Upper lobe of right lung (tissue), 1 donor: ENCODE measurements around the gene NAALADL2. TPM values are rescaled to one million over a fixed set of nuclear protein-coding genes. Genes with fewer than 3 reads are reported as not detected.
A peak's percentile ranks its signal among the peaks of the same experiment; 100 is the strongest.

Source experiments
- ATAC-seq: fragments of 200-7000 bp; cut with Tn5 transposase; one replicate; pipeline ENCODE4 v1.9.1; 2020; ENCODE audit warnings: mild to moderate bottlenecking, moderate library complexity
- DNase-seq: peaks from one replicate; pipeline ENCODE4 v3.0.0-alpha.2; 2020
- H3K27ac ChIP-seq: fragments of 200-600 bp; one replicate; pipeline ENCODE4 v1.8.0; 2022
- H3K27me3 ChIP-seq: fragments of 200-600 bp; one replicate; pipeline ENCODE4 v1.8.0; 2022; ENCODE audit warnings: mild to moderate bottlenecking
- H3K36me3 ChIP-seq: fragments of 200-600 bp; one replicate; pipeline ENCODE4 v1.8.0; 2022
- H3K4me1 ChIP-seq: fragments of 200-600 bp; one replicate; pipeline ENCODE4 v1.8.0; 2022
- H3K4me3 ChIP-seq: fragments of 200-600 bp; one replicate; pipeline ENCODE4 v1.8.0; 2022; ENCODE audit warnings: mild to moderate bottlenecking
- H3K9me3 ChIP-seq: fragments of 200-600 bp; one replicate; pipeline ENCODE4 v1.8.0; 2022
- intact Hi-C: fragments of 100-400 bp; cut with DNase I; formaldehyde crosslinking; loops from one replicate; pipeline ENCODE4 v1.11.0; 2022
- total RNA-seq: library from RNA; stranded (reverse); fragmentation: NEBNext Ultra II Directional; extraction: Animal tissue kit (Norgen Biotek cat#: 25700); gene quantifications from one replicate; pipeline ENCODE4 v1.2.1, GENCODE V29; 2021
- TF ChIP-seq, protein P1 (sequence below): fragments of 200-600 bp; IDR thresholded peaks from one replicate; pipeline ENCODE4 v1.8.0; 2022; ENCODE audit warnings: antibody characterized with exemption
- donor health status: DM: no; HTN: yes; CAD: no; lungs with severe emphysema.

The NAALADL2 gene
- total RNA-seq, 1 donor from 2014 or later, result 8.5 TPM

- Histone ChIP-seq H3K4me3 (no peak overlapping the region), H3K27ac (no peak overlapping the region), H3K36me3 (no peaks in the 10 kb centered on the region), H3K4me1 (no peaks in the 10 kb centered on the region), H3K27me3 (no peaks in the 10 kb centered on the region), H3K9me3 (no peaks in the 10 kb centered on the region)
- TF ChIP-seq, protein P1, sequence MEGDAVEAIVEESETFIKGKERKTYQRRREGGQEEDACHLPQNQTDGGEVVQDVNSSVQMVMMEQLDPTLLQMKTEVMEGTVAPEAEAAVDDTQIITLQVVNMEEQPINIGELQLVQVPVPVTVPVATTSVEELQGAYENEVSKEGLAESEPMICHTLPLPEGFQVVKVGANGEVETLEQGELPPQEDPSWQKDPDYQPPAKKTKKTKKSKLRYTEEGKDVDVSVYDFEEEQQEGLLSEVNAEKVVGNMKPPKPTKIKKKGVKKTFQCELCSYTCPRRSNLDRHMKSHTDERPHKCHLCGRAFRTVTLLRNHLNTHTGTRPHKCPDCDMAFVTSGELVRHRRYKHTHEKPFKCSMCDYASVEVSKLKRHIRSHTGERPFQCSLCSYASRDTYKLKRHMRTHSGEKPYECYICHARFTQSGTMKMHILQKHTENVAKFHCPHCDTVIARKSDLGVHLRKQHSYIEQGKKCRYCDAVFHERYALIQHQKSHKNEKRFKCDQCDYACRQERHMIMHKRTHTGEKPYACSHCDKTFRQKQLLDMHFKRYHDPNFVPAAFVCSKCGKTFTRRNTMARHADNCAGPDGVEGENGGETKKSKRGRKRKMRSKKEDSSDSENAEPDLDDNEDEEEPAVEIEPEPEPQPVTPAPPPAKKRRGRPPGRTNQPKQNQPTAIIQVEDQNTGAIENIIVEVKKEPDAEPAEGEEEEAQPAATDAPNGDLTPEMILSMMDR, result no peak
- no peak for ATAC-seq
- intact Hi-C loops, result no loop called here
- DNase-seq, result no peak
Observed at GRCh38 chr3:174869448-174869847, 10.3 kb downstream of the NAALADL2 start.

GRCh38 chr3:174873832-174874657, 14.9 kb downstream of the NAALADL2 start:
- TF ChIP-seq, protein P1, result no peak
- Histone ChIP-seq H3K9me3 (no peaks in the 10 kb centered on the region), H3K27ac (no peak overlapping the region), H3K4me1 (no peaks in the 10 kb centered on the region), H3K4me3 (no peak overlapping the region), H3K36me3 (no peaks in the 10 kb centered on the region), H3K27me3 (no peaks in the 10 kb centered on the region)
- no peak for DNase-seq
- intact Hi-C loops, result no loop called here
- peak; percentile 41 for ATAC-seq

- Histone ChIP-seq H3K4me3 (no peak overlapping the region), H3K27ac (no peak overlapping the region), H3K9me3 (no peaks in the 10 kb centered on the region), H3K4me1 (no peaks in the 10 kb centered on the region), H3K27me3 (no peaks in the 10 kb centered on the region), H3K36me3 (no peaks in the 10 kb centered on the region)
- TF ChIP-seq, protein P1, result no peak
- no peak for DNase-seq
- intact Hi-C loops, result no loop called here
- ATAC-seq, result no peak
Observed at GRCh38 chr3:174882789-174883188, 23.7 kb downstream of the NAALADL2 start.

DNA sequence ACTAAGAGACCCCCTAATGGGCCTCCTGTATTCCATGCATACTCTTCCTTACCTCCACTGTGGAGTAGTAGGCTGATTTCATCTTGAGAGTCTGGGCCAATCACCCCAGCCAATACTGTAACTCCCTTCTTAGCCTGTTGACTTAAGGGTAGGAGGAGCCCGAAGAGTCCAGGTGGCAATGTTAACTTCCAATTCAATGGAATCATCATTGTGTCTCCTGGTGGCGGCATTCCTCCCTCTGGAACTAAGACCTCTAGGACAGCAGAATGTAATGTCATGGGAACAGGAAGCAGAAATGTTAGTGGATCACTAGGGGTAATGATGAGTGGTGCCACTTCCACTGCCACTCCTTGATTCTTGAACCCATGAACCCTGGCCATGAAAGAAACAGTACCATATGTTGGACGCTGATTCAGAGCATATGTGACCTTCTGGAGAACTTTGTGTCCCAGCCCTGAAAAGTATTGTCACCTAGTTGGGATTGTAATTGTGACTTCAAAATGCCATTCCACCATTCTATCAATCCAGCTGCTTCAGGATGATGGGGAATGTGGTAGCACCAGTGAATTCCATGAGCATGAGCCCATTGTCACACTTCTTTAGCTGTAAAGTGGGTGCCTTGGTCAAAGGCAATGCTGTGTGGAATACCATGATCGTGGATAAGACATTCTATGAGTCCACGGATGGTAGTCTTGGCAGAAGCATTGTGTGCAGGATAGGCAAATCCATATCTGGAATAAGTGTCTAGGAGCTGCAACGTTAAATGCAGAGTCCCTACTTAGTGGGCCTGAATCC, 24.9 kb downstream of the NAALADL2 start:
- no peaks in the 10 kb centered on the region for H3K27me3 ChIP-seq
- intact Hi-C loops, result no loop called here
- TF ChIP-seq, protein P1, result no peak
- no peaks in the 10 kb centered on the region for H3K9me3 ChIP-seq
- ATAC-seq (no peak), DNase-seq (no peak)
- no peaks in the 10 kb centered on the region for H3K4me1 ChIP-seq
- no peak overlapping the region for H3K27ac ChIP-seq
- H3K36me3 ChIP-seq, result no peaks in the 10 kb centered on the region
- no peak overlapping the region for H3K4me3 ChIP-seq

- H3K27me3 ChIP-seq, result no peaks in the 10 kb centered on the region
- intact Hi-C loops, result no loop called here
- no peak overlapping the region for H3K4me3 ChIP-seq
Observed at GRCh38 chr3:174884776-174885568, 25.8 kb downstream of the NAALADL2 start.

More at GRCh38 chr3:174884776-174885568, 25.8 kb downstream of the NAALADL2 start:
- TF ChIP-seq, protein P1, result no peak
- Histone ChIP-seq H3K27ac (no peak overlapping the region), H3K36me3 (no peaks in the 10 kb centered on the region), H3K9me3 (no peaks in the 10 kb centered on the region), H3K4me1 (no peaks in the 10 kb centered on the region)
- ATAC-seq, result no peak
- DNase-seq, result no peak
